AG09309 (cell line): ENCODE measurements around the gene GAL3ST2.
"Not testable (repeated sequence)": the region's sequence is repeated elsewhere in the genome, so short reads cannot be mapped to it uniquely, and the experiment has no call there.

Experiments
- DNase-seq: peaks from one replicate; pipeline ENCODE4 v3.0.0-alpha.2; 2010; ENCODE audit warnings: low read depth
- H3K4me3 ChIP-seq: 2 replicates; pipeline ENCODE4 v1.5.1; 2011; ENCODE audit warnings: mild to moderate bottlenecking, low read depth, low read length, moderate library complexity; ENCODE audit not compliant: control insufficient read depth
- TF ChIP-seq, protein P1 (sequence below): IDR thresholded peaks from 2 replicates; pipeline ENCODE4 v1.5.1; 2011; ENCODE audit warnings: mild to moderate bottlenecking, low read depth, low read length, inconsistent platforms; ENCODE audit not compliant: insufficient read depth, control insufficient read depth; ENCODE audit errors: missing control alignments

Gene GAL3ST2

DNA sequence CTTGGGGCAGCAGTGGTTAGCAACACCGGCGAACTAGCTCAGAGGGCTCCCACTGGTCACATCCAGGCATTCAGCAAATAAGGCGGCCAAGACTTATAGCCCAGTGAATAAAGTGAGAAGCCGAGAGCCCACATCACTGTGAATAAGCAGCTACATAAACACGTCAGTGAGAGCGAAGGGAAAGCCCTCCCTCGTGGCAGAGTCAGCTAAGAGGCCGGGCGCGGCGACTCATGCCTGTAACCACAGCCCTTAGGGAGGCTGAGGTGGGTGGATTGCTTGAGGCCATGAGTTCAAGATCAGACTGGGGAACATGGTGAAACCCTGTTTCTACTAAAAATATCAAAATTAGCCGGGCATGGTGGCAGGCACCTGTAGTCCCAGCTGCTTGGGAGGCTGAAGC, 37.0 kb upstream of the GAL3ST2 start:
- no peak for DNase-seq
- TF ChIP-seq, protein P1, sequence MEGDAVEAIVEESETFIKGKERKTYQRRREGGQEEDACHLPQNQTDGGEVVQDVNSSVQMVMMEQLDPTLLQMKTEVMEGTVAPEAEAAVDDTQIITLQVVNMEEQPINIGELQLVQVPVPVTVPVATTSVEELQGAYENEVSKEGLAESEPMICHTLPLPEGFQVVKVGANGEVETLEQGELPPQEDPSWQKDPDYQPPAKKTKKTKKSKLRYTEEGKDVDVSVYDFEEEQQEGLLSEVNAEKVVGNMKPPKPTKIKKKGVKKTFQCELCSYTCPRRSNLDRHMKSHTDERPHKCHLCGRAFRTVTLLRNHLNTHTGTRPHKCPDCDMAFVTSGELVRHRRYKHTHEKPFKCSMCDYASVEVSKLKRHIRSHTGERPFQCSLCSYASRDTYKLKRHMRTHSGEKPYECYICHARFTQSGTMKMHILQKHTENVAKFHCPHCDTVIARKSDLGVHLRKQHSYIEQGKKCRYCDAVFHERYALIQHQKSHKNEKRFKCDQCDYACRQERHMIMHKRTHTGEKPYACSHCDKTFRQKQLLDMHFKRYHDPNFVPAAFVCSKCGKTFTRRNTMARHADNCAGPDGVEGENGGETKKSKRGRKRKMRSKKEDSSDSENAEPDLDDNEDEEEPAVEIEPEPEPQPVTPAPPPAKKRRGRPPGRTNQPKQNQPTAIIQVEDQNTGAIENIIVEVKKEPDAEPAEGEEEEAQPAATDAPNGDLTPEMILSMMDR, result no peak
- no peak overlapping the region for H3K4me3 ChIP-seq

DNA sequence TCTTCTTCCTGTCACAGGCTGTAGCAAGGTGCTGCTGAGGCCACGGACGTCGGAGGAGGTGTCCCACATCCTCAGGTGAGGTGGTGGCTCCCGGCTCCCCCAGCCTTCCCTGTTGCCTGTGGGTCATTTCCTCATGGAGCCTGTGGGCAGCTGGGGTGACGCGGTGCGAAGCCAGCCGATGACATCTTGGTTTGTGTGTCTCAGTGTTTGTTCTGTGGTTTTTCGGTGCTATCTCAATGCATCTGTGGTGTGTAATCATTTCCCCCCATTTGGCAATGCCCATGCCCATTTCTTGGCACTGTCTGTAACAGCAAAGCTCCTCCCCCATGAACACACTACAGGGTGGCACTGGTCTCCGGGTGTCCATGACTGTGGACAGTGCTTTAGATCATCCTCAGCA, 35.6 kb upstream of the GAL3ST2 start:
- H3K4me3 ChIP-seq, result no peak overlapping the region
- DNase-seq, result no peak
- TF ChIP-seq, protein P1, result no peak

DNA sequence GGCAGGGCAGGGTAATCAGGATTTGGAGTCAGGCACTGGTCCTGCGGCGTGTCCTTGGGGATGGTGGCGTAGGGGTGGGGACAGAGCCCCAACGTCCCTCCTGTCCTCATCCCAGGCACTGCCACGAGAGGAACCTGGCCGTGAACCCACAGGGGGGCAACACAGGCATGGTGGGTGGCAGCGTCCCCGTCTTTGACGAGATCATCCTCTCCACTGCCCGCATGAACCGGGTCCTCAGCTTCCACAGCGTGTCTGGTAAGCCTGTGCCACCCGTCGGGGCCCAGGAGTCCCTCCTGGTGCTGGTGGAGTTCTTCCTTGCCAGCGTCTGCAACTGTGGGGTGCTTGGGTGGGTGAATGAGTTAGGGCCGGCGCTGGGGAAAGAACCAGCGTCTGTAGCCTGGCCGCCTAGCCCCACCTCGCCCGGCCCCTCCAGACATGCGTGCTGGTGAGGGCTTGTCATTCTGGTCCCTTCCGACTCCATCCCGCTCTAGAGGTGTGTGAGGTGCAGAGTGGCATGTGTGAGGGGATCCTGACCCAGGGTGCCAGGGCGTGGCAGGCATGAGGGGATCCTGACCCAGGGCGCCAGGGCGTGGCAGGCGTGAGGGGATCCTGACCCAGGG, 34.2 kb upstream of the GAL3ST2 start:
- no peak for DNase-seq
- TF ChIP-seq, protein P1, result no peak
- no peak overlapping the region for H3K4me3 ChIP-seq

DNA sequence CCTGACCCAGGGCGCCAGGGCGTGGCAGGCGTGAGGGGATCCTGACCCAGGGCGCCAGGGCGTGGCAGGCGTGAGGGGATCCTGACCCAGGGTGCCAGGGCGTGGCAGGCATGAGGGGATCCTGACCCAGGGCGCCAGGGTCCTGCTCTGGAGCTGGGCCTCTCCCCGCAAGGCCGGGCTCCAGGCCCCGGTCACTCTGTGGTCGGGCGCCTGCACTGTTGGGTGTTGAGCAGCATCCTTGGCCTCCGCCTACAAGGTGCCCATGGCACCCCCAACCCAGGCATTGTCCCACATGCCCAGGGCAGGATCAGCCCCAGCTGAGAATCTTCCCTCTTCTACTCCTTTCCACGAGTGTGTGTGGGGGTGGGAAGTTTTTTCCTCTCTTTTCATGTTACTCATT, 33.6 kb upstream of the GAL3ST2 start:
- not testable (repeated sequence) for H3K4me3 ChIP-seq, DNase-seq

DNA sequence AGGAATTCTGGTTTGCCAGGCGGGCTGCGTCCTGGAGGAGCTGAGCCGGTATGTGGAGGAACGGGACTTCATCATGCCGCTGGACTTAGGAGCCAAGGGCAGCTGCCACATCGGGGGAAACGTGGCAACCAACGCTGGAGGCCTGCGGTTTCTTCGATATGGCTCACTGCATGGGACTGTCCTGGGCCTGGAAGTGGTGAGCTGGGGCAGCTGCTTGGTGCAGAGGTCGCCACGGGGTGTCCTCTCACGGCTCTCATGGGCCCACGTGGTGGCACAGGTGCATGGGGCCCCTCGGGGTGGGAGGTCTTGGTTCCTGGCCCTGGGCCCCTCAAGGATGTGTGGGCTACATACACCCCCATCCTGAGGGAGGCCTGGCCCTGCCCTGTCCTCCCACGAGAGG, 33.0 kb upstream of the GAL3ST2 start:
- no peak for DNase-seq
- TF ChIP-seq, protein P1, result no peak
- H3K4me3 ChIP-seq, result no peak overlapping the region

DNA sequence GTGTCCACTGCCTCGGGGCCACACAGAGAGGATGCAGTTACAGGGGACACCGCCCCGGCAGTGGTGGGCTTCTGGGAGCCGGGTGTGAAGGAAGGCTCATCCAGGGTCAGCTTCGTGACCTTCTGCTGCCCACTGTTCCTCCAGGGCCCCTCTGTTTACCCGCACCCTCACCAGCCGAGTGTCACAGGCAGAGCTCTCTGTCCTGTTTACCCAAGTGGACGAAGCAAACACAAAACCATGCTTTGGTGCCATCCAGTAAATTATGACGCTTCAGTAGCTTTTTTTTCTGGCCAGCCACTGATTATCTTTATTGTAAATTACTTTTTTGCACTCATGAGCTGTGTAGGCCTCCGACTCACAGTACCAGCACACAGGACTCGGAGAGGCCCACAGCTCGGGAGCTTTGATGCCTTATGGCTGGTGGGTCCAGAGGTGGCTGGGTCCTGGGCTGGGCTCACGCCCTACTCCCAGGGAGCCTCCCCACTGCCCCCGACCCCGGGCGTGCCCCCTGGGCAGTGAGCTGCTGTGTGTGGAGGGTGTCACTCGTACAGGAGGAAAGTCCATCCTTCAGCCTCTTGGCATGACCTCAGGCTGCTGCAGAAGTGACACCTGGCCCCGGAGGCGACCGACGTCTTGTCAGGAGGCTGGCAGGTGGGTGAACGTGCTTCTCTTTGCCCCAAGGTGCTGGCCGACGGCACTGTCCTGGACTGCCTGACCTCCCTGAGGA, 32.4 kb upstream of the GAL3ST2 start:
- H3K4me3 ChIP-seq, result no peak overlapping the region
- DNase-seq, result no peak
- TF ChIP-seq, protein P1, result no peak

DNA sequence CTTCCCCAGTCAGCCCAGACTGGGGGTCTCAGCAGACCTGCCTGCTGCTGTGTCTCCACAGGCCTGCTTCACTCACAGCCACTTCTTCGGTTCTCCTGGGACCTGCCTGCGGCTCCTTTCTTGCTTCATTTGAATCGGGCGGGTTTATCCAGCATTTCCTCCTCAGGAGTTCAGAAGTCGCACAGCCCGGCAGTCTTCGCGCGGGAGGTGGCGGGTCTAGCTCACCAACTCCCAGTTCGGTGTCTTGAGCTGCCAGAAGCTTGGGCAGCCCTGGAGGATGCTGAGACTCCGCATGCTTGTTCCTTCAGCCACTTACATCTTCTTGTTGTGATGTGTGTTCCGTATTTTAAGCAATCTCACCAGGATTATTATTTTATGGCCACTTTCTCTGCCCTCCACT, 31.3 kb upstream of the GAL3ST2 start:
- TF ChIP-seq, protein P1, result no peak
- DNase-seq, result no peak
- H3K4me3 ChIP-seq, result no peak overlapping the region
